DND-41 (cell line): ENCODE data around the gene ARHGAP25.

Experiments used
- ATAC-seq: fragments of 200-7000 bp; cut with Tn5 transposase; 3 replicates; pipeline ENCODE4 v1.9.1; 2021; ENCODE audit warnings: low read depth; ENCODE audit not compliant: insufficient read depth
- DNase-seq: peaks from one replicate; pipeline ENCODE4 v3.0.0-alpha.2; 2020
- H2AFZ ChIP-seq: 2 replicates; pipeline ENCODE4 v1.6.0; 2012; ENCODE audit warnings: low read depth, low read length
- H3K27ac ChIP-seq: 2 replicates; pipeline ENCODE4 v1.5.1; 2012; ENCODE audit warnings: low read length, inconsistent platforms
- H3K27me3 ChIP-seq: fragments of 200-600 bp; sonication (generic); 2 replicates; pipeline ENCODE4 v1.6.0; 2012; ENCODE audit warnings: low read length, mild to moderate bottlenecking, inconsistent platforms; ENCODE audit not compliant: insufficient read depth, poor library complexity
- H3K36me3 ChIP-seq: 2 replicates; pipeline ENCODE4 v1.5.1; 2012; ENCODE audit warnings: low read length, inconsistent platforms; ENCODE audit not compliant: insufficient read depth
- H3K4me1 ChIP-seq: 2 replicates; pipeline ENCODE4 v1.5.1; 2012; ENCODE audit warnings: mild to moderate bottlenecking, low read length; ENCODE audit not compliant: insufficient read depth
- H3K4me2 ChIP-seq: 2 replicates; pipeline ENCODE4 v1.6.0; 2012; ENCODE audit warnings: mild to moderate bottlenecking, moderate library complexity, low read length, inconsistent platforms; ENCODE audit not compliant: insufficient read depth
- H3K4me3 ChIP-seq, 2 experiments: fragments of 200-600 bp in 1 of 2; shearing (Covaris generic) in 1 of 2; 2 replicates each; pipeline ENCODE4 v1.5.1; 2012 to 2016; ENCODE audit warnings: inconsistent platforms in 2 of 2, low read length in 2 of 2, mild to moderate bottlenecking in 2 of 2, low read depth in 1 of 2, moderate library complexity in 1 of 2
- H3K79me2 ChIP-seq: 2 replicates; pipeline ENCODE4 v1.6.0; 2012; ENCODE audit warnings: low read length, inconsistent platforms; ENCODE audit not compliant: insufficient read depth
- H3K9ac ChIP-seq: 2 replicates; pipeline ENCODE4 v1.6.0; 2012; ENCODE audit warnings: low read depth, mild to moderate bottlenecking, inconsistent platforms, low read length, moderate library complexity
- H3K9me3 ChIP-seq: 2 replicates; pipeline ENCODE4 v1.5.1; 2012; ENCODE audit warnings: low read length, moderate library complexity, mild to moderate bottlenecking, inconsistent platforms; ENCODE audit not compliant: insufficient read depth, severe bottlenecking
- H4K20me1 ChIP-seq: 2 replicates; pipeline ENCODE4 v1.6.0; 2012; ENCODE audit warnings: low read length; ENCODE audit not compliant: insufficient read depth
- EZH2 ChIP-seq: IDR thresholded peaks from 3 replicates; pipeline ENCODE4 v1.6.1; 2012; ENCODE audit warnings: borderline replicate concordance, low read depth, mild to moderate bottlenecking, moderate library complexity, low read length, inconsistent platforms; ENCODE audit not compliant: severe bottlenecking
- TF ChIP-seq, protein P1 (sequence below): IDR thresholded peaks from 2 replicates; pipeline ENCODE4 v1.5.1; 2012; ENCODE audit warnings: borderline replicate concordance, low read length, moderate library complexity, mild to moderate bottlenecking; ENCODE audit not compliant: poor library complexity, severe bottlenecking; ENCODE audit errors: extremely low read depth

The ARHGAP25 gene

GRCh38 chr2:68806511-68807109 lies 72.0 kb downstream of the ARHGAP25 start:
- no peak overlapping the region for H3K4me2 ChIP-seq
- H3K79me2 ChIP-seq = no peaks in the 10 kb centered on the region
- no peaks in the 10 kb centered on the region for H4K20me1 ChIP-seq
- ATAC-seq (no peak), DNase-seq (no peak)
- no peaks in the 10 kb centered on the region for H3K27me3 ChIP-seq
- no peaks in the 10 kb centered on the region for H3K9me3 ChIP-seq
- H2AFZ ChIP-seq = no peak overlapping the region
- no peak overlapping the region for H3K9ac ChIP-seq
- peaks cover 48% of the 10 kb centered on the region for H3K36me3 ChIP-seq
- H3K27ac ChIP-seq = no peak overlapping the region; the same call in 1 of the 2 replicates
- no peak overlapping the region for H3K4me3 ChIP-seq
- TF ChIP-seq EZH2 = no peak
- TF ChIP-seq, protein P1, sequence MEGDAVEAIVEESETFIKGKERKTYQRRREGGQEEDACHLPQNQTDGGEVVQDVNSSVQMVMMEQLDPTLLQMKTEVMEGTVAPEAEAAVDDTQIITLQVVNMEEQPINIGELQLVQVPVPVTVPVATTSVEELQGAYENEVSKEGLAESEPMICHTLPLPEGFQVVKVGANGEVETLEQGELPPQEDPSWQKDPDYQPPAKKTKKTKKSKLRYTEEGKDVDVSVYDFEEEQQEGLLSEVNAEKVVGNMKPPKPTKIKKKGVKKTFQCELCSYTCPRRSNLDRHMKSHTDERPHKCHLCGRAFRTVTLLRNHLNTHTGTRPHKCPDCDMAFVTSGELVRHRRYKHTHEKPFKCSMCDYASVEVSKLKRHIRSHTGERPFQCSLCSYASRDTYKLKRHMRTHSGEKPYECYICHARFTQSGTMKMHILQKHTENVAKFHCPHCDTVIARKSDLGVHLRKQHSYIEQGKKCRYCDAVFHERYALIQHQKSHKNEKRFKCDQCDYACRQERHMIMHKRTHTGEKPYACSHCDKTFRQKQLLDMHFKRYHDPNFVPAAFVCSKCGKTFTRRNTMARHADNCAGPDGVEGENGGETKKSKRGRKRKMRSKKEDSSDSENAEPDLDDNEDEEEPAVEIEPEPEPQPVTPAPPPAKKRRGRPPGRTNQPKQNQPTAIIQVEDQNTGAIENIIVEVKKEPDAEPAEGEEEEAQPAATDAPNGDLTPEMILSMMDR = no peak
- H3K4me1 ChIP-seq = peaks cover 44% of the 10 kb centered on the region

GRCh38 chr2:68807821-68808266 lies 73.2 kb downstream of the ARHGAP25 start:
- Histone ChIP-seq H3K4me3 (no peak overlapping the region), H3K9ac (no peak overlapping the region), H3K27me3 (no peaks in the 10 kb centered on the region), H3K4me2 (no peak overlapping the region), H3K9me3 (no peaks in the 10 kb centered on the region), H3K36me3 (peaks cover 60% of the 10 kb centered on the region), H3K27ac (peak overlapping the region; percentile 86), H2AFZ (no peak overlapping the region), H4K20me1 (no peaks in the 10 kb centered on the region), H3K79me2 (no peaks in the 10 kb centered on the region), H3K4me1 (peaks cover 47% of the 10 kb centered on the region)
- DNase-seq (peak; percentile 50), ATAC-seq (peak; percentile 54)
- TF ChIP-seq EZH2 = no peak
- TF ChIP-seq, protein P1 = no peak

DNA sequence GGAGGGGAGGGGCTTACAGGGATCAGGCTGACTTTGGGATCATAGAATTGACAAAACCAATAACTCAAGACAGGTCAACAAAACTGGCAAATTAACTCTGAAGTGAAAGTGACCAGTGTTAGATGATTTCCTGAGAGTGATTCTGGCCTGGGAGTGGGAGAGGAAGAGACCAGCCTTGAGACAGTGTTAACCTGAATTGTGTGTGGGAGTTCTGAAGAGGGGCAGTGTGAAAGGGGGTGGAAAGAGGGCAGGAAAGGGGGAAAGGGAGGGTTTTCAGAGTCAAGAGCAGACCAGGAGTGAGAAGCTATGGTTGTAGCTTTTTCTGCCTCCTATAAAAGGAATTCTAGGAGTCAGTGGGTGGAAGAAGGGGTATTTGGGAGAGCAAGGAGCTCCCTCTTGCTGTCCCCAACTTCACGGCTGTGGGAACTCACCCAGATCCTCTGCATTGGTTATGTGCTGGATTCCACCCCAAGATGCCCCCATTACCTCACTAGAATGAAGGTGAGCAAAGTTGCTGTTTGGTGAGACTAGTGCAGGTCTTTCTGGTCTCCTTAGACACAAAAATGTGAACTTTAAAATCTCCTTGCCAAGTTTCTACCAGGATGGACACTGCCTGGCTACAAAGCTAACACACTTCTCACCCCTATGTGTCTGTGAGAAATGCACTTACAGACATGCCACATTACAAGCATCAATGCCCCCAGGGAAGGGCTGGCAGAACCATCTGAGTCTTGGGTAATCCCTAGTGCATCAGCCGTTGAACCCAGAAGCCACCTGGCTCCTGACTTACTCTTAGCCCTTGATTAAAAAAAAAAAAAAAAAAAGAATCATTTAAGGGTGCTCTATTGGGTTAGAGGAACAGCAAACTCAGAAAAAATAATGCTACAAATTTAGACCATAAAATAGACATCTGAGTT lies 75.0 kb downstream of the ARHGAP25 start:
- no peak overlapping the region for H2AFZ ChIP-seq

More for the DNA sequence above, 75.0 kb downstream of the ARHGAP25 start:
- Histone ChIP-seq H3K79me2 (no peaks in the 10 kb centered on the region), H3K4me3 (no peak overlapping the region; a peak in 1 of 4 replicates), H3K27me3 (no peaks in the 10 kb centered on the region), H3K9me3 (no peaks in the 10 kb centered on the region), H3K36me3 (peaks cover 68% of the 10 kb centered on the region), H3K4me2 (peak overlapping the region; percentile 16), H3K9ac (peak overlapping the region; percentile 45), H4K20me1 (no peaks in the 10 kb centered on the region), H3K27ac (peak overlapping the region; percentile 86), H3K4me1 (peaks cover 47% of the 10 kb centered on the region)
- TF ChIP-seq, protein P1 = no peak
- no peak for TF ChIP-seq EZH2
- ATAC-seq (peak; percentile 85), DNase-seq (peak; percentile 70)
